Measurements from ENCODE around the gene KRTAP10-11.
"Not testable (repeated sequence)": the region's sequence is repeated elsewhere in the genome, so short reads cannot be mapped to it uniquely, and the experiment has no call there.

Gene KRTAP10-11

GRCh38 chr21:44614161-44614631 is 32.0 kb upstream of the KRTAP10-11 start:
- no peak for DNase-seq (ENCODE audit: extremely low spot score, insufficient read length, low read depth)
- no peak for FAIRE-seq

DNA sequence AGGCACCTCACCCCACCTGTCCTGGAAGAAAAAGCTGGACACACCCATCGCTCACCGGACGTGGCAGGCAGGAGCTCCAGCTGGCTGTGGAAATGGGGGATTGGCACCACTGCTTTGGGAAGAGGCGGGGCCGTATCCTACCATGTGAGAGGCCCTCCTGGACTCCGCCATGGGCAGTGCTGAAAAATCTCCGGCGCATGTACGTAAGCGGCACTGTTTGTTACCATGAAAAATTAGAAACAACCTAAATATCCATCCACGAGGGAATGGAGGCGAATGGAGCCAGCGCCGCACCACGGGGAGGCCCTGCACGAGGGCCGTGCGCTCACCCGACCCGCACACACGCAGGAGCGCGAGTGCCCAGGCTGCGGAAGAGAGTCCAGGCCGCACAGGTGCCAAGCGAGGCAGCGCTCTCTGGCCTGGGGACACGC is 31.2 kb upstream of the KRTAP10-11 start:
- no peak for FAIRE-seq

GRCh38 chr21:44615466-44615865 is 30.7 kb upstream of the KRTAP10-11 start:
- FAIRE-seq: no peak

More for the DNA sequence above, 31.2 kb upstream of the KRTAP10-11 start:
- DNase-seq (ENCODE audit: extremely low spot score, insufficient read length, low read depth): no peak

DNA sequence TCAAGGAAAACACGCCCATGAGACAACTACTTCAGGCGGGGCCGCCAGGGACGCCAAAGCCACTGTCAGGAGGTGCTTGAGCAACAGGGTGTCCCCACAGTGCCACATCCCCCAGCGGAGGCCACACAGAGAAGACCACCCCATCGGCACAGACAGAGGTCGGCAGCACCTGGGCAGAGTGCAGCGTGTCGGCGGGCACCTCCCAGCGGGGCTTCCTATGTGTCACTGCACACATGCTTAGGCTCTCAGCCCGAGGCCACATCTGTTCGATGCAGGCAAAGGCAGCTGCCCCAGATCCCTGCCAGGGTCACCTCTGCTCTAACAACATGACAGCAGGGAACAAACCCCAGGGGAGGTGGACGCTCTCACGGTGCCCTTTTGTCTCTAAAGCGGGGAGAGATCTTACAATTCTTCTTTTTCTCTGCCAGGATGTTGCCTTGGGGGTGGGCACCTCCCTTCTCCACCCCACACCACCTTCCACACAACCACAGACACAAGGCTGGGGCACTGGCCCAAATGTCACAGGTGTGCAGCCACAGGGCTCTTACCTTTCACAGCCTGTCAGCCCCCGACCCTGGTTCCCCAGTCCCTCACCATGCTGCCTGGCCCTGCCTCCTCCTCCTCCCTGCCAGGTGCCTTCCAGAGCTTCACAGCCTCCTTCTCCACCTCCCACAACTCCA is 30.2 kb upstream of the KRTAP10-11 start:
- DNase-seq (ENCODE audit: extremely low spot score, insufficient read length, low read depth) (no peak), FAIRE-seq (no peak)

More at GRCh38 chr21:44615466-44615865, 30.7 kb upstream of the KRTAP10-11 start:
- DNase-seq (ENCODE audit: extremely low spot score, insufficient read length, low read depth): no peak

GRCh38 chr21:44616591-44616926 is 29.7 kb upstream of the KRTAP10-11 start:
- DNase-seq (ENCODE audit: extremely low spot score, insufficient read length, low read depth) (no peak), FAIRE-seq (no peak)

DNA sequence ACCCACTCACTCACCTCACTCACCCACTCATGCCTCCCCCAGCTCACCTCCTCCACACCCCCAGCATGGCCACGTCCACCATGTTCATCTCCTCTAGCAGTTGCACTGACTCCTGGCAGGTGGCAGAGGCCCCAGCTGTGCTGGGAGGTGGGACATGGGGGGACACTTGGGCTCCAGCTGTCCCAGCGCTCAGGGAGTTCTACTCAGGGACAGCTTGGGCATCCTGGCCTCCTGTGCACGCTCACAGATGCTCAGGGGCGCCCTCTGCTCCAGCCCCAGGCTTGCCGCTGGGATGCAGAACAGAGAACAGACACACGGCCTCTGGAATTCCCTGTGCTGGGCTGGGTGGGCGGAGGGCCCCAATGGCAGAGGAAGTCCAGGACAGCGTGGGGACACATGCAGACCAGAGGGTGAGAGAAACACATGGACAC is 29.1 kb upstream of the KRTAP10-11 start:
- no peak for FAIRE-seq

GRCh38 chr21:44618504-44618903 is 27.7 kb upstream of the KRTAP10-11 start:
- no peak for FAIRE-seq
- no peak for DNase-seq (ENCODE audit: extremely low spot score, insufficient read length, low read depth)

More for the DNA sequence above, 29.1 kb upstream of the KRTAP10-11 start:
- no peak for DNase-seq (ENCODE audit: extremely low spot score, insufficient read length, low read depth)

DNA sequence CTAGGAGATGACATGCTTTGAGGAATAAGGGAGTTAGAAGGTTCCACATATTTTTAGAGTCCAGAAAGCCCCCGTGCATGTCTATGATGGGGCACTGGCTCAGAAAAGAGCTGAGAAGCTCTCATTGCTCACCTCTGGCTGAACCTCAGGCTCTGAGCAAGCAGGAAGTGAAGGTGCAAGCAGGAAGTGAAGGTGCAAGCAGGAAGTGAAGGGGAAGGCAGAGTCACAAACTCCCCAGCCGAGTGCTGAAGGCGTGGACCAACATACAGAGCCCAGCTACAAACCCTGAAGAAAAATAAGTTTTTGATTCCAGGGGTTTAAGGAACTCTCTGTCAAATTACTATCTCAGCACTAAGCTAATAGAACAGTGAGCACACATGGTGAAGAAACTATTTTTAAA is 27.3 kb upstream of the KRTAP10-11 start:
- no peak for DNase-seq (ENCODE audit: extremely low spot score, insufficient read length, low read depth)
- FAIRE-seq: no peak

GRCh38 chr21:44619886-44620285 is 26.3 kb upstream of the KRTAP10-11 start:
- no peak for FAIRE-seq

GRCh38 chr21:44623575-44623974 is 22.6 kb upstream of the KRTAP10-11 start:
- no peak for DNase-seq (ENCODE audit: extremely low spot score, insufficient read length, low read depth)
- FAIRE-seq: no peak

More at GRCh38 chr21:44619886-44620285, 26.3 kb upstream of the KRTAP10-11 start:
- no peak for DNase-seq (ENCODE audit: extremely low spot score, insufficient read length, low read depth)

DNA sequence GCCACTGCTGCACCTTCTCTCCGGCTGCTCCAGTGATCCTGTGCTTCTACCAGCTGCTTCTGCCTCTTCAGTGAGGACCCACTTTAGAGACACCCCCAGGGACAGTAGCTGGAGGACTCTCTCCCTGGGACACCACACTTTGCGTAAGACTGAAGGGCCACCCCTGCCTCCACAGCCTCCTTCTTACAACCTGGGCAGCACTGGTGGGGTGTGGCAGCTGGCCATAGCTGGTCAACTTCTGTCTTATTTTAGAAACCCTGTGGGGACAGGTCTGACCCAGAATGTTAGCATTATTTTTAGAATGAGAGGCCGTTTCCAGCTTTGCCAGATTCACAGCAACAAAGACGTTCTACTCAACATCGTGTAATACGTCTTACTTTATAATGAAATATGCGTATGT is 20.5 kb upstream of the KRTAP10-11 start:
- no peak for DNase-seq (ENCODE audit: extremely low spot score, insufficient read length, low read depth)
- FAIRE-seq: no peak

GRCh38 chr21:44626262-44626661 is 20.0 kb upstream of the KRTAP10-11 start:
- FAIRE-seq (no peak), DNase-seq (ENCODE audit: extremely low spot score, insufficient read length, low read depth) (no peak)

GRCh38 chr21:44626673-44627143 is 19.5 kb upstream of the KRTAP10-11 start, which contains the start of gene KRTAP10-9:
Gene KRTAP10-9, plus strand, starts transcription at chr21:44627093. Its CDS starts 79 bp downstream, at chr21:44627172.
- no peak for DNase-seq (ENCODE audit: extremely low spot score, insufficient read length, low read depth)
- FAIRE-seq: no peak

GRCh38 chr21:44627181-44627822 is 18.9 kb upstream of the KRTAP10-11 start:
- FAIRE-seq; DNase-seq (ENCODE audit: extremely low spot score, insufficient read length, low read depth): not testable (repeated sequence)

DNA sequence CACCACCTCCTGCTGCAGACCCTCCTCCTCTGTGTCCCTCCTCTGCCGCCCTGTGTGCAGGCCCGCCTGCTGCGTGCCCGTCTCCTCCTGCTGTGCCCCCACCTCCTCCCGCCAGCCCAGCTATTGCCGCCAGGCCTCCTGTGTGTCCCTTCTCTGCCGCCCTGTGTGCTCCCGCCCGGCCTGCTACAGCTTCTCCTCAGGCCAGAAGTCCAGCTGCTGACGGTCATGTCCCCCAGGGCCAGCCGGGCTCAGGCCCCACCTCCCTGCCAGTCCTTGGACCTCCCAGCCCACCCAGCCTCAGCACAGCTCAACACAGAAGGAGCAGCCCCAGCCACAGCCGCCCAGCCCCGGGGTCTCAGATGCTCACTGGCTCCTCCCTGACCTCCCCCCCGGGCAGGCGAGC is 18.4 kb upstream of the KRTAP10-11 start:
- not testable (repeated sequence) for DNase-seq (ENCODE audit: extremely low spot score, insufficient read length, low read depth); FAIRE-seq

DNA sequence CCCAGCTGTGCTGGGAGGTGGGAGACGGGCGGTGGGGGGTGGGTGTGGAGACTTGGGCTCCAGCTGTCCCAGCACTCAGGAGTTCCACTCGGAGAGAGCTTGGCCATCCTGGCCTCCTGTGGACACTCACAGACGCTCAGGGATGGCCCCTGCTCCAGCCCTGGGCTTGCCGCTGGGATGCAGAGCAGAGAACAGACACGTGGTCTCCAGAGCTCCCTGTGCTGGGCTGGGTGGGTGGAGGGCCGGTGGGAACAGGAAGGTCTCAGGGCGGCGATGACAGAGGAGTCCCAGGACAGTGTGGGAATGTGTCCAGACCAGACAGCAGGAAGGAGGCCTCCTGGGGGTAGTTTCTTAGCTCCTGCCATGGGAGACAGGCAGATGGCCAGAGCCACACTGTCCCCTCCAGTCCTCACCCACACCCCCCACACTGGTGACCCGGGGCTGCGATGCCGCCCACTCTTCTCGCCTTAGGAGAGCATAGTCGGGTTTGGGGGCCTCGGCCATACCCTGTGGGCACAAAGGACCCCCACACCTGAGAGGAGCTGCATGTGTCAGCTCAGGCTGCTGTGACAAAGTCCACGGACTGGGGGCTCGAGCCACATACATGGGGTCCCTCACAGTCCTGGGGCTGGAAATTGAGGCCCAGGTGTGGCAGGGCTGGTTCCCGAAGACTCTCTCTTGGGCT is 17.4 kb upstream of the KRTAP10-11 start:
- FAIRE-seq: no peak

DNA sequence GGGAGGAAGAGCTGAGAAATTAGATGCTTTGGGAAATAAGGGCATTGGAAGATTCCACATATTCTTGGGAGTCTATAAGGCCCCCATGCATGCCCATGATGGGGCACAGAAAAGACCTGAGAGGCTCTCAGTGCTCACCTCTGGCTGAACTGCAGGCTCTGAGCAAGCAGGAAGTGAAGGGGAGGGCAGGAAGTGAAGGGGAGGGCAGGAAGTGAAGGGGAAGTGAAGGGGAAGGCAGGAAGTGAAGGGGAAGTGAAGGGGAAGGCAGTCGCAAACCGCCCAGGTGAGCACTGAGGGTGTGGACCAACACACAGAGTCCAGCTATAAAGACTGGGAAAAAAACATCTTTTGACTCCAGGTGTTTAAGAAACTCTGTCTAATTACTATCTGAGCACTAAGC is 15.8 kb upstream of the KRTAP10-11 start:
- no peak for DNase-seq (ENCODE audit: extremely low spot score, insufficient read length, low read depth)
- no peak for FAIRE-seq

More for the DNA sequence above, 17.4 kb upstream of the KRTAP10-11 start:
- DNase-seq (ENCODE audit: extremely low spot score, insufficient read length, low read depth): no peak

DNA sequence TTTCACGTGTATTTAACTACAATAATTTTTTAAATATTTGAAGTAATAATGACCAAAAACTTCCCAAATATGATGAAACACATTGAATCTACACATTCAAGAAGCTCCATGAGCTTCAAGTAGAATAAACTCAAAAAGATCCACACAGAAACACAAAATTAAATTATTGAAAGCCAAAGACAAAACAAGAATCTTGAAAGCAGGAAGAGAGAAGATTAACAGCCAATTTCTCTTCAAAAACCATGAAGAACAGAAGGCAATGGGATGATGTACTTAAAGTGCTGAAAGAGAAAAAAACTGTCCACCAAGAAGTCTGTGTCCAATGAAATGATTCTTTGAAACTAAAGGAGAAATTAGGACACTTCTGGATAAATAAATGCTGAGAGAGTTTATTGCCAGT is 14.1 kb upstream of the KRTAP10-11 start:
- no peak for DNase-seq (ENCODE audit: extremely low spot score, insufficient read length, low read depth)
- FAIRE-seq: no peak

GRCh38 chr21:44636209-44637017 is 9.8 kb upstream of the KRTAP10-11 start:
- DNase-seq (ENCODE audit: extremely low spot score, insufficient read length, low read depth) (no peak), FAIRE-seq (no peak)
